ENCODE measurements around the gene CPAMD8.

GRCh38 chr19:16908759-16909158 is 117.9 kb downstream of the CPAMD8 start:
- TF ChIP-seq EP300 (IDR thresholded peaks at IDR 0.05) (no peak), CTCF (IDR thresholded peaks at IDR 0.05) (no peak)

All from suprapubic skin (tissue), 3 donors.